ENCODE data around the gene CDH23.

The CDH23 gene

GRCh38 chr10:71840177-71840957 is 443.6 kb downstream of the CDH23 start:
- peaks cover 42 to 90% (median 86%) of the 10 kb centered on the region in 5 donors for H3K4me1 ChIP-seq (ENCODE audit: control insufficient read depth in 5 of 5, insufficient read depth in 5 of 5, low read length in 5 of 5)
- peak overlapping the region in 1 of 5 donors; percentile 28 for H3K9ac ChIP-seq (ENCODE audit: low read length in 5 of 5)
- no peak overlapping the region for H3K4me3 ChIP-seq (ENCODE audit: low read depth in 1 of 5, low read length in 5 of 5)
- no peaks in the 10 kb centered on the region for H3K9me3 ChIP-seq (ENCODE audit: control insufficient read depth in 5 of 5, low read length in 5 of 5)
- peaks cover 0 to 14% (median 5%) of the 10 kb centered on the region in 5 donors for H3K36me3 ChIP-seq (ENCODE audit: control insufficient read depth in 5 of 5, insufficient read depth in 5 of 5, low read length in 5 of 5)
- H3K27me3 ChIP-seq (ENCODE audit: control insufficient read depth in 5 of 5, insufficient read depth in 4 of 5, low read length in 5 of 5): no peaks in the 10 kb centered on the region
- peak overlapping the region; percentile 87 for H3K27ac ChIP-seq (ENCODE audit: low read depth, low read length)

- Histone ChIP-seq H3K9me3 (ENCODE audit: control insufficient read depth in 5 of 5, low read length in 5 of 5) (no peaks in the 10 kb centered on the region), H3K4me3 (ENCODE audit: low read depth in 1 of 5, low read length in 5 of 5) (no peak overlapping the region), H3K27ac (ENCODE audit: low read depth, low read length) (no peak overlapping the region), H3K4me1 (ENCODE audit: control insufficient read depth in 5 of 5, insufficient read depth in 5 of 5, low read length in 5 of 5) (peaks cover 36 to 90% (median 84%) of the 10 kb centered on the region in 5 donors), H3K36me3 (ENCODE audit: control insufficient read depth in 5 of 5, insufficient read depth in 5 of 5, low read length in 5 of 5) (peaks cover 0 to 14% (median 5%) of the 10 kb centered on the region in 5 donors), H3K9ac (ENCODE audit: low read length in 5 of 5) (peak overlapping the region in 1 of 5 donors; percentile 13), H3K27me3 (ENCODE audit: control insufficient read depth in 5 of 5, insufficient read depth in 4 of 5, low read length in 5 of 5) (no peaks in the 10 kb centered on the region)
Measured at GRCh38 chr10:71840958-71841335, 444.2 kb downstream of the CDH23 start.

- Histone ChIP-seq H3K4me3 (ENCODE audit: low read depth in 1 of 5, low read length in 5 of 5) (no peak overlapping the region), H3K27ac (ENCODE audit: low read depth, low read length) (no peak overlapping the region), H3K4me1 (ENCODE audit: control insufficient read depth in 5 of 5, insufficient read depth in 5 of 5, low read length in 5 of 5) (peaks cover 23 to 89% (median 83%) of the 10 kb centered on the region in 5 donors), H3K9me3 (ENCODE audit: control insufficient read depth in 5 of 5, low read length in 5 of 5) (no peaks in the 10 kb centered on the region), H3K9ac (ENCODE audit: low read length in 5 of 5) (no peak overlapping the region), H3K27me3 (ENCODE audit: control insufficient read depth in 5 of 5, insufficient read depth in 4 of 5, low read length in 5 of 5) (no peaks in the 10 kb centered on the region), H3K36me3 (ENCODE audit: control insufficient read depth in 5 of 5, insufficient read depth in 5 of 5, low read length in 5 of 5) (peaks cover 0 to 12% (median 4%) of the 10 kb centered on the region in 5 donors)
Measured at GRCh38 chr10:71842422-71842821, 445.7 kb downstream of the CDH23 start.

GRCh38 chr10:71842856-71843686 is 446.4 kb downstream of the CDH23 start:
- Histone ChIP-seq H3K9ac (ENCODE audit: low read length in 5 of 5) (no peak overlapping the region), H3K9me3 (ENCODE audit: control insufficient read depth in 5 of 5, low read length in 5 of 5) (no peaks in the 10 kb centered on the region), H3K27ac (ENCODE audit: low read depth, low read length) (no peak overlapping the region), H3K36me3 (ENCODE audit: control insufficient read depth in 5 of 5, insufficient read depth in 5 of 5, low read length in 5 of 5) (peaks cover 0 to 5% (median 0%) of the 10 kb centered on the region in 5 donors), H3K27me3 (ENCODE audit: control insufficient read depth in 5 of 5, insufficient read depth in 4 of 5, low read length in 5 of 5) (no peaks in the 10 kb centered on the region), H3K4me1 (ENCODE audit: control insufficient read depth in 5 of 5, insufficient read depth in 5 of 5, low read length in 5 of 5) (peaks cover 20 to 89% (median 82%) of the 10 kb centered on the region in 5 donors), H3K4me3 (ENCODE audit: low read depth in 1 of 5, low read length in 5 of 5) (no peak overlapping the region)

- Histone ChIP-seq H3K4me1 (ENCODE audit: control insufficient read depth in 5 of 5, insufficient read depth in 5 of 5, low read length in 5 of 5) (peaks cover 15 to 89% (median 80%) of the 10 kb centered on the region in 5 donors), H3K4me3 (ENCODE audit: low read depth in 1 of 5, low read length in 5 of 5) (no peak overlapping the region), H3K27me3 (ENCODE audit: control insufficient read depth in 5 of 5, insufficient read depth in 4 of 5, low read length in 5 of 5) (no peaks in the 10 kb centered on the region), H3K9me3 (ENCODE audit: control insufficient read depth in 5 of 5, low read length in 5 of 5) (no peaks in the 10 kb centered on the region), H3K9ac (ENCODE audit: low read length in 5 of 5) (no peak overlapping the region), H3K36me3 (ENCODE audit: control insufficient read depth in 5 of 5, insufficient read depth in 5 of 5, low read length in 5 of 5) (no peaks in the 10 kb centered on the region), H3K27ac (ENCODE audit: low read depth, low read length) (no peak overlapping the region)
Measured at GRCh38 chr10:71844084-71844483, 447.4 kb downstream of the CDH23 start.

- H3K4me3 ChIP-seq (ENCODE audit: low read depth in 1 of 5, low read length in 5 of 5): no peak overlapping the region
- no peaks in the 10 kb centered on the region for H3K36me3 ChIP-seq (ENCODE audit: control insufficient read depth in 5 of 5, insufficient read depth in 5 of 5, low read length in 5 of 5)
- no peaks in the 10 kb centered on the region for H3K9me3 ChIP-seq (ENCODE audit: control insufficient read depth in 5 of 5, low read length in 5 of 5)
- H3K9ac ChIP-seq (ENCODE audit: low read length in 5 of 5): no peak overlapping the region
- no peaks in the 10 kb centered on the region for H3K27me3 ChIP-seq (ENCODE audit: control insufficient read depth in 5 of 5, insufficient read depth in 4 of 5, low read length in 5 of 5)
- H3K4me1 ChIP-seq (ENCODE audit: control insufficient read depth in 5 of 5, insufficient read depth in 5 of 5, low read length in 5 of 5): peaks cover 17 to 89% (median 80%) of the 10 kb centered on the region in 5 donors
- H3K27ac ChIP-seq (ENCODE audit: low read depth, low read length): peak overlapping the region; percentile 78
Measured at GRCh38 chr10:71844695-71845094, 448.0 kb downstream of the CDH23 start.

GRCh38 chr10:71845410-71846405 is 449.0 kb downstream of the CDH23 start:
- H3K9me3 ChIP-seq (ENCODE audit: control insufficient read depth in 5 of 5, low read length in 5 of 5): no peaks in the 10 kb centered on the region
- no peaks in the 10 kb centered on the region for H3K36me3 ChIP-seq (ENCODE audit: control insufficient read depth in 5 of 5, insufficient read depth in 5 of 5, low read length in 5 of 5)
- peak overlapping the region in 1 of 5 donors; percentile 29 for H3K9ac ChIP-seq (ENCODE audit: low read length in 5 of 5)
- H3K27me3 ChIP-seq (ENCODE audit: control insufficient read depth in 5 of 5, insufficient read depth in 4 of 5, low read length in 5 of 5): no peaks in the 10 kb centered on the region
- no peak overlapping the region for H3K4me3 ChIP-seq (ENCODE audit: low read depth in 1 of 5, low read length in 5 of 5)
- peak overlapping the region; percentile 78 for H3K27ac ChIP-seq (ENCODE audit: low read depth, low read length)
- H3K4me1 ChIP-seq (ENCODE audit: control insufficient read depth in 5 of 5, insufficient read depth in 5 of 5, low read length in 5 of 5): peaks cover 10 to 84% (median 79%) of the 10 kb centered on the region in 5 donors

GRCh38 chr10:71846816-71847215 is 450.1 kb downstream of the CDH23 start:
- H3K36me3 ChIP-seq (ENCODE audit: control insufficient read depth in 5 of 5, insufficient read depth in 5 of 5, low read length in 5 of 5): no peaks in the 10 kb centered on the region
- peak overlapping the region in 1 of 5 donors; percentile 30 for H3K9ac ChIP-seq (ENCODE audit: low read length in 5 of 5)
- H3K27me3 ChIP-seq (ENCODE audit: control insufficient read depth in 5 of 5, insufficient read depth in 4 of 5, low read length in 5 of 5): no peaks in the 10 kb centered on the region
- H3K9me3 ChIP-seq (ENCODE audit: control insufficient read depth in 5 of 5, low read length in 5 of 5): no peaks in the 10 kb centered on the region
- H3K4me1 ChIP-seq (ENCODE audit: control insufficient read depth in 5 of 5, insufficient read depth in 5 of 5, low read length in 5 of 5): peaks cover 10 to 81% (median 78%) of the 10 kb centered on the region in 5 donors
- H3K27ac ChIP-seq (ENCODE audit: low read depth, low read length): no peak overlapping the region
- peak overlapping the region in 1 of 5 donors; percentile 22 for H3K4me3 ChIP-seq (ENCODE audit: low read depth in 1 of 5, low read length in 5 of 5)

GRCh38 chr10:71847418-71847817 is 450.7 kb downstream of the CDH23 start:
- Histone ChIP-seq H3K27ac (ENCODE audit: low read depth, low read length) (peak overlapping the region; percentile 99), H3K9ac (ENCODE audit: low read length in 5 of 5) (no peak overlapping the region), H3K27me3 (ENCODE audit: control insufficient read depth in 5 of 5, insufficient read depth in 4 of 5, low read length in 5 of 5) (no peaks in the 10 kb centered on the region), H3K4me3 (ENCODE audit: low read depth in 1 of 5, low read length in 5 of 5) (peak overlapping the region in 3 of 5 donors; percentile 45 to 97 (median 97)), H3K4me1 (ENCODE audit: control insufficient read depth in 5 of 5, insufficient read depth in 5 of 5, low read length in 5 of 5) (peaks cover 10 to 84% (median 72%) of the 10 kb centered on the region in 5 donors), H3K36me3 (ENCODE audit: control insufficient read depth in 5 of 5, insufficient read depth in 5 of 5, low read length in 5 of 5) (no peaks in the 10 kb centered on the region), H3K9me3 (ENCODE audit: control insufficient read depth in 5 of 5, low read length in 5 of 5) (no peaks in the 10 kb centered on the region)

All from subcutaneous abdominal adipose tissue (tissue), 5 donors.